HCT116 (cell line): Measurements from ENCODE around the gene SLC9A9. TPM values are rescaled to one million over a fixed set of nuclear protein-coding genes. Genes with fewer than 3 reads are reported as not detected.

Source experiments
- ATAC-seq: fragments of 200-7000 bp; cut with Tn5 transposase; 2 replicates; pipeline ENCODE4 v1.9.1; 2020; ENCODE audit warnings: mild to moderate bottlenecking, moderate library complexity
- BruUV-seq: library from RNA; stranded (reverse); fragments of 400-500 nt; replicated peaks from 2 replicates; lab custom pipeline; 2021; lab: Mats Ljungman, UMichigan
- CTCF ChIA-PET: fragments of 300-600 bp; sonication (Branson Sonifier 250); formaldehyde crosslinking; loops from one replicate; lab custom pipeline; 2021; ENCODE audit warnings: antibody characterized with exemption; lab: Charles Lee
- POLR2A ChIA-PET: fragments of 300-600, 350-600 bp; sonication (Branson Sonifier 250); formaldehyde crosslinking; loops from one replicate; lab custom pipeline; 2021; ENCODE audit warnings: antibody characterized with exemption; lab: Charles Lee
- RAD21 ChIA-PET, 2 experiments: fragments of 300-600 bp; sonication (Branson Sonifier 250); formaldehyde crosslinking; loops; one replicate each; lab custom pipeline; 2023; ENCODE audit warnings: low total read pairs in 2 of 2; ENCODE audit not compliant: uncharacterized antibody in 2 of 2, unreplicated experiment in 2 of 2, low non-redundant PET in 1 of 2; lab: Charles Lee
- DNase-seq: peaks from one replicate; pipeline ENCODE4 v3.0.0-alpha.2; 2010; ENCODE audit warnings: low read depth, low spot score
- H2AFZ ChIP-seq: fragments of 200-600 bp; shearing (Covaris generic), sonication (generic); 2 replicates; pipeline ENCODE4 v1.6.1; 2017; ENCODE audit warnings: low read depth, mixed run types, mixed read lengths, antibody characterized with exemption, low read length; ENCODE audit not compliant: poor library complexity, severe bottlenecking
- H3K27ac ChIP-seq: 2 replicates; pipeline ENCODE4 v1.5.1; 2012; ENCODE audit warnings: low read depth, low read length
- H3K27me3 ChIP-seq: fragments of 200-600 bp; sonication (generic); 2 replicates; pipeline ENCODE4 v1.6.1; 2016; ENCODE audit warnings: mixed run types, low read length, mixed read lengths; ENCODE audit not compliant: insufficient read depth
- H3K36me3 ChIP-seq, 2 experiments: fragments of 200-500 bp in 1 of 2; fragments of 200-600 bp in 1 of 2; sonication (Bioruptor generic) in 1 of 2; sonication (generic) in 1 of 2; 2 replicates each; pipeline versions ENCODE4 v1.5.1 to v1.6.1; 2014 to 2016; ENCODE audit warnings: low read length in 2 of 2, inconsistent platforms in 1 of 2, mixed read lengths in 1 of 2, mixed run types in 1 of 2; ENCODE audit not compliant: insufficient read depth in 2 of 2, control insufficient read depth in 1 of 2
- H3K4me1 ChIP-seq, 2 experiments: fragments of 200-600 bp in 1 of 2; sonication (generic) in 1 of 2; 2 replicates each; pipeline versions ENCODE4 v1.5.1 to v1.6.1; 2012 to 2017; ENCODE audit warnings: low read length in 2 of 2, inconsistent platforms in 1 of 2, mild to moderate bottlenecking in 1 of 2, mixed read lengths in 1 of 2, mixed run types in 1 of 2, moderate library complexity in 1 of 2; ENCODE audit not compliant: insufficient read depth in 2 of 2, control insufficient read depth in 1 of 2
- H3K4me2 ChIP-seq: fragments of 200-600 bp; sonication (generic); 2 replicates; pipeline ENCODE4 v1.6.1; 2017; ENCODE audit warnings: mixed run types, low read length, mixed read lengths
- H3K4me3 ChIP-seq, 2 experiments: fragments of 200-600 bp in 1 of 2; sonication (generic) in 1 of 2; replicated peaks in 1 of 2; 2 replicates each; pipeline ENCODE4 v1.5.1; 2011 to 2016; ENCODE audit warnings: low read length in 2 of 2, control low read depth in 1 of 2, low read depth in 1 of 2, mild to moderate bottlenecking in 1 of 2, mixed read lengths in 1 of 2, mixed run types in 1 of 2
- H3K79me2 ChIP-seq: fragments of 200-600 bp; sonication (generic); 2 replicates; pipeline ENCODE4 v1.6.1; 2017; ENCODE audit warnings: mild to moderate bottlenecking, mixed run types, low read length, moderate library complexity, mixed read lengths; ENCODE audit not compliant: insufficient read depth
- H3K9ac ChIP-seq: fragments of 200-600 bp; sonication (generic); 2 replicates; pipeline ENCODE4 v1.6.1; 2016; ENCODE audit warnings: low read length, mixed read lengths
- H3K9me2 ChIP-seq: fragments of 200-600 bp; sonication (generic), shearing (Covaris generic); 2 replicates; pipeline ENCODE4 v1.6.1; 2017; ENCODE audit warnings: mixed run types, mild to moderate bottlenecking, moderate library complexity; ENCODE audit not compliant: insufficient read depth
- H3K9me3 ChIP-seq, 2 experiments: fragments of 200-500 bp in 1 of 2; fragments of 200-600 bp in 1 of 2; sonication (Bioruptor generic) in 1 of 2; sonication (generic) in 1 of 2; 2 replicates each; pipeline ENCODE4 v1.6.1; 2014 to 2017; ENCODE audit warnings: low read length in 2 of 2, mixed read lengths in 2 of 2, inconsistent platforms in 1 of 2, low read depth in 1 of 2, mild to moderate bottlenecking in 1 of 2, mixed run types in 1 of 2, moderate library complexity in 1 of 2; ENCODE audit not compliant: control insufficient read depth in 1 of 2, insufficient read depth in 1 of 2
- H4K20me1 ChIP-seq: fragments of 200-600 bp; sonication (generic), shearing (Covaris generic); 2 replicates; pipeline ENCODE4 v1.6.1; 2017; ENCODE audit warnings: mixed run types, mild to moderate bottlenecking, moderate library complexity; ENCODE audit not compliant: insufficient read depth
- CBX3 ChIP-seq: IDR thresholded peaks from 2 replicates; pipeline ENCODE4 v1.6.1; 2012; ENCODE audit warnings: low read depth
- CTCF ChIP-seq, 3 experiments: fragments of 200-600 bp in 1 of 3; sonication (generic) in 1 of 3; IDR thresholded peaks in 2 of 3; conservative IDR thresholded peaks in 1 of 3; 2 replicates each; pipeline ENCODE4 v1.5.1; 2012 to 2017; ENCODE audit warnings: low read depth in 2 of 3, low read length in 2 of 3, antibody characterized with exemption in 1 of 3, borderline replicate concordance in 1 of 3, control low read depth in 1 of 3, mild to moderate bottlenecking in 1 of 3, mixed read lengths in 1 of 3, mixed run types in 1 of 3, moderate library complexity in 1 of 3; ENCODE audit not compliant: insufficient read depth in 1 of 3
- EGR1 ChIP-seq: IDR thresholded peaks from 2 replicates; pipeline ENCODE4 v1.6.1; 2012; ENCODE audit warnings: low read depth
- EZH2 ChIP-seq: fragments of 200-600 bp; sonication (generic); IDR thresholded peaks from 2 replicates; pipeline ENCODE4 v1.6.1; 2017; ENCODE audit warnings: antibody characterized with exemption, mixed run types
- EZH2phosphoT487 ChIP-seq: fragments of 200-600 bp; IDR thresholded peaks from 2 replicates; pipeline ENCODE4 v1.6.1; 2018; ENCODE audit warnings: antibody characterized with exemption, borderline replicate concordance
- JUND ChIP-seq: IDR thresholded peaks from 2 replicates; pipeline ENCODE4 v1.6.1; 2012
- POLR2A ChIP-seq: IDR thresholded peaks from 2 replicates; pipeline ENCODE4 v1.7.0; 2011; ENCODE audit warnings: borderline replicate concordance; ENCODE audit not compliant: insufficient read depth, insufficient read length; ENCODE audit errors: extremely low read depth
- POLR2AphosphoS5 ChIP-seq: IDR thresholded peaks from 2 replicates; pipeline ENCODE4 v1.6.1; 2011; ENCODE audit warnings: mild to moderate bottlenecking, low read depth, low read length, moderate library complexity
- RAD21 ChIP-seq: IDR thresholded peaks from 2 replicates; pipeline ENCODE4 v1.6.1; 2012; ENCODE audit warnings: low read depth, mild to moderate bottlenecking
- SRF ChIP-seq: IDR thresholded peaks from 2 replicates; pipeline ENCODE4 v1.6.1; 2012; ENCODE audit warnings: low read depth
- ZBTB33 ChIP-seq: IDR thresholded peaks from 2 replicates; pipeline ENCODE4 v1.6.1; 2011; ENCODE audit warnings: mild to moderate bottlenecking, low read length, moderate library complexity; ENCODE audit not compliant: insufficient replicate concordance; ENCODE audit errors: extremely low read depth
- ZFX ChIP-seq: fragments of 450-650 bp; IDR thresholded peaks from 2 replicates; pipeline ENCODE4 v1.6.1; 2017
- intact Hi-C: fragments of 100-400 bp; cut with micrococcal nuclease; formaldehyde crosslinking; loops from 2 replicates; pipeline ENCODE4 v1.10.0; 2022
- total RNA-seq: library from RNA; stranded (reverse); gene quantifications from one replicate; pipeline ENCODE4 v1.2.1, GENCODE V29; 2021; ENCODE audit not compliant: unreplicated experiment

The SLC9A9 gene
- total RNA-seq, 1 experiment from 2014 or later: 0.20 TPM

GRCh38 chr3:143865302-143865701 lies 17.0 kb upstream of the SLC9A9 start:
- H3K36me3 ChIP-seq: no peaks in the 10 kb centered on the region

More at GRCh38 chr3:143865302-143865701, 17.0 kb upstream of the SLC9A9 start:
- Histone ChIP-seq H3K27me3 (no peaks in the 10 kb centered on the region), H2AFZ (no peak overlapping the region), H4K20me1 (no peaks in the 10 kb centered on the region), H3K79me2 (no peaks in the 10 kb centered on the region), H3K4me1 (no peaks in the 10 kb centered on the region), H3K9ac (no peak overlapping the region), H3K27ac (no peak overlapping the region), H3K9me2 (no peaks in the 10 kb centered on the region), H3K4me3 (no peak overlapping the region), H3K9me3 (no peaks in the 10 kb centered on the region), H3K4me2 (no peak overlapping the region)
- DNase-seq (no peak), ATAC-seq (no peak)
- BruUV-seq: no TSS peak
- ChIA-PET POLR2A (no interaction called here), CTCF (no interaction called here), RAD21 (no interaction called here)
- TF ChIP-seq ZBTB33 (no peak), POLR2AphosphoS5 (no peak), JUND (no peak), EZH2 (no peak), POLR2A (no peak), EZH2phosphoT487 (no peak), ZFX (no peak), CBX3 (no peak), RAD21 (no peak), CTCF (IDR thresholded peaks at IDR 0.05 in 2 of 3, conservative IDR thresholded peaks at IDR 0.05 in 1 of 3; ENCODE audit: borderline replicate concordance in 1 of 3, insufficient read depth in 1 of 3, low read depth in 2 of 3, low read length in 2 of 3) (no peak), EGR1 (no peak), SRF (no peak)
- intact Hi-C loops: no loop called here
